Dedifferentiated amniotic fluid mesenchymal stem cell (primary cell): ENCODE data around the gene RAX2.

Source experiments
- DNase-seq: peaks from one replicate; pipeline ENCODE4 v3.0.0-alpha.2; 2016; ENCODE audit errors: extremely low spot score

The RAX2 gene

GRCh38 chr19:3801412-3802096, 29.5 kb upstream of the RAX2 start:
- DNase-seq = no peak

GRCh38 chr19:3800996-3801395, 29.0 kb upstream of the RAX2 start:
- no peak for DNase-seq

GRCh38 chr19:3798137-3798536, 26.1 kb upstream of the RAX2 start:
- no peak for DNase-seq

- DNase-seq = no peak
Measured at GRCh38 chr19:3796358-3796757, 24.3 kb upstream of the RAX2 start.

GRCh38 chr19:3793799-3794198, 21.8 kb upstream of the RAX2 start:
- no peak for DNase-seq

- DNase-seq = no peak
Measured at GRCh38 chr19:3792114-3792513, 20.1 kb upstream of the RAX2 start.

GRCh38 chr19:3790941-3791340, 18.9 kb upstream of the RAX2 start:
- no peak for DNase-seq

- no peak for DNase-seq
Measured at GRCh38 chr19:3790209-3790734, 18.2 kb upstream of the RAX2 start.

GRCh38 chr19:3788996-3789778, 17.2 kb upstream of the RAX2 start:
- no peak for DNase-seq

GRCh38 chr19:3785938-3786824, 14.2 kb upstream of the RAX2 start, which contains the start of gene MATK:
Gene MATK, minus strand, starts transcription at chr19:3786381. Its CDS starts 1,246 bp downstream, at chr19:3785135.
- no peak for DNase-seq

GRCh38 chr19:3785451-3785937, 13.5 kb upstream of the RAX2 start:
- DNase-seq = no peak

GRCh38 chr19:3784607-3785450, 12.8 kb upstream of the RAX2 start:
- DNase-seq = no peak

- DNase-seq = no peak
Measured at GRCh38 chr19:3783660-3784584, 11.9 kb upstream of the RAX2 start.

- DNase-seq = no peak
Measured at GRCh38 chr19:3782903-3783302, 10.9 kb upstream of the RAX2 start.

- no peak for DNase-seq
Measured at GRCh38 chr19:3782330-3782729, 10.3 kb upstream of the RAX2 start.

GRCh38 chr19:3781603-3782002, 9.6 kb upstream of the RAX2 start:
- no peak for DNase-seq

- DNase-seq = no peak
Measured at GRCh38 chr19:3780786-3781304, 8.8 kb upstream of the RAX2 start.

- DNase-seq = no peak
Measured at GRCh38 chr19:3778899-3779723, 7.1 kb upstream of the RAX2 start.
